HG03064 (cell line): ENCODE data around the gene SUSD1.

ENCODE experiments used
- ATAC-seq: cut with Tn5 transposase; IDR thresholded peaks from one replicate; pipeline ENCODE4 v1.9.1; 2021; ENCODE audit warnings: low read depth; ENCODE audit not compliant: unreplicated experiment

Gene SUSD1

DNA sequence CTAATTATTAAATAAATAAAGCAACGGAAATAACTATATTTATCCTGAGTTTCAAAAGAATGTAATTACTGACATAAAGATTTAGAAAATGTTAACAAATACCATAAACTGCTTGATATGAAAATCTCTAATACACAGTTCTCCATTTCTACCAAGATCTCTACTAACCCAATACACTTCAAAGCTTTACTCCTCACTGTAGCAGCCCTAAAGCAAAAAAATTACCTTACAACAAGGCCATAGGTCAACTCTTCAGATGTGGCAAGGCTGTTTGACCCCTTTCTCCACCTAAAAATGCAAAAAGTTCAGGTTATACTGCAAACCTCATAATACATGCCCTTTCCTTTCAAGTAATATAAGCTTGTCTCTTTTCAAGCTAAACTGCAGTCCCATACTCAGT is 181.8 kb downstream of the SUSD1 start:
- ATAC-seq: no peak

DNA sequence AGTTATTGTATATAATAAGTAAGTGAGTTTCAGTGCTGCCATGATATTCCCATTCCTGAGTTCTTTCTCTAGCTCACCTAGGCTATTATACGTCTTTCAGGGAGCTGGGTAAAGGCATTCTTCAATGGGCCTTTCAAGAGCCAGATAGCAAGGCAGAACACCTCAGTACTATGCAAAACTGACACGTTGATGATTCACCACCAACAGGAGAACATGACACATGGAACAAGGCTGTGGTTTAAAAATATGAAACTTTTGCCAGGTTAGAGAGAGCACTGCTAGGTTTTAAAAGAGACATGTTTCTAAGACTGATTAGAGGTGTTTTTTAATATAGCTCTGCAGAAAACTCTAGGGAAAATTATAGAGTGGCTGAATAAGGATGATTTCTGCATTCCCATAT is 182.6 kb downstream of the SUSD1 start:
- ATAC-seq: peak; percentile 84

DNA sequence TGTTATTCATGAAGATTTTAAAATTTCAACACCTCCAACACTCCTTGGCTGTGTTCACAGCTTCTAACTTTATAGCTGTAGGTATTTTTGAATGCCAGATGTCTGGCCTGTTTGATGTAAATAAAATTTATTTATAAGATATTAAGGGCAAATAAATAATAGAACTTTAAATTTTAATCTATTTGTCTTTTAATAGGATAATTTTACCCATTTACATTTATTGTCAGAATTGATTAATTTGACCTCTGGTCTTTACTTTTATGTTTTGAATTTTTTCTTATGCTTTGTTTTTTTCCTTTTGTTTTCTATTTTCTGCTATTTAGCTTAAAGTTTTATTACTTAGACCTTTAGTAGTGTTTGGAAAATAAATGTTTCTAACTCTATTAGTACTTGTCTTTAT is 183.9 kb downstream of the SUSD1 start:
- no peak for ATAC-seq
